Liver (tissue), 9 donors: Measurements from ENCODE around the gene PSMB7. TPM values are rescaled to one million over a fixed set of nuclear protein-coding genes. Genes with fewer than 3 reads are reported as not detected.
A peak's percentile ranks its signal among the peaks of the same experiment; 100 is the strongest.

Experiments used
- DNase-seq: peaks from one replicate; pipeline ENCODE4 v3.0.0-alpha.2; 2017; ENCODE audit warnings: low spot score
- H3K27ac ChIP-seq, 2 donors: one replicate each; pipeline ENCODE4 v1.7.0; 2013; ENCODE audit warnings: inconsistent platforms in 2 of 2, low read length in 2 of 2, control low read depth in 1 of 2, low read depth in 1 of 2, mild to moderate bottlenecking in 1 of 2
- H3K27me3 ChIP-seq, 4 donors: one replicate each; pipeline versions ENCODE4 v1.6.1 to v1.7.0; 2013; ENCODE audit warnings: low read length in 3 of 4, inconsistent platforms in 1 of 4, mild to moderate bottlenecking in 1 of 4, moderate library complexity in 1 of 4; ENCODE audit not compliant: control insufficient read depth in 4 of 4, insufficient read depth in 4 of 4
- H3K36me3 ChIP-seq, 4 donors: one replicate each; pipeline versions ENCODE4 v1.6.1 to v1.7.0; 2013; ENCODE audit warnings: low read length in 3 of 4, mild to moderate bottlenecking in 3 of 4, low read depth in 1 of 4, moderate library complexity in 1 of 4; ENCODE audit not compliant: control insufficient read depth in 4 of 4, insufficient read depth in 3 of 4
- H3K4me1 ChIP-seq, 4 donors: one replicate each; pipeline versions ENCODE4 v1.6.1 to v1.7.0; 2013; ENCODE audit warnings: low read length in 3 of 4, mild to moderate bottlenecking in 3 of 4, moderate library complexity in 1 of 4; ENCODE audit not compliant: control insufficient read depth in 4 of 4, insufficient read depth in 4 of 4
- H3K4me3 ChIP-seq, 3 donors: one replicate each; pipeline versions ENCODE4 v1.6.1 to v1.7.0; 2013; ENCODE audit warnings: low read length in 3 of 3, control low read depth in 1 of 3, low read depth in 1 of 3, mild to moderate bottlenecking in 1 of 3
- H3K9ac ChIP-seq, 2 donors: one replicate each; pipeline ENCODE4 v1.7.0; 2013; ENCODE audit warnings: low read length in 2 of 2, mild to moderate bottlenecking in 2 of 2, moderate library complexity in 2 of 2, control low read depth in 1 of 2, low read depth in 1 of 2
- H3K9me3 ChIP-seq, 4 donors: one replicate each; pipeline versions ENCODE4 v1.6.1 to v1.7.0; 2013; ENCODE audit warnings: low read length in 3 of 4; ENCODE audit not compliant: control insufficient read depth in 4 of 4
- EGR1 ChIP-seq, 2 donors: IDR thresholded peaks; 2 replicates each; pipeline ENCODE4 v1.6.1; 2016 to 2018; ENCODE audit warnings: antibody characterized with exemption in 2 of 2, low read depth in 2 of 2
- FOXA1 ChIP-seq: IDR thresholded peaks from 2 replicates; pipeline ENCODE4 v1.6.1; 2016; ENCODE audit warnings: antibody characterized with exemption
- GABPA ChIP-seq, 2 donors: IDR thresholded peaks in 1 of 2; conservative IDR thresholded peaks in 1 of 2; 2 replicates each; pipeline ENCODE4 v1.6.1; 2016; ENCODE audit warnings: antibody characterized with exemption in 2 of 2, mild to moderate bottlenecking in 1 of 2, moderate library complexity in 1 of 2
- HNF4A ChIP-seq, 2 donors: conservative IDR thresholded peaks; 2 replicates each; pipeline ENCODE4 v1.6.1; 2016; ENCODE audit warnings: antibody characterized with exemption in 2 of 2, mild to moderate bottlenecking in 2 of 2
- HNF4G ChIP-seq: IDR thresholded peaks from 2 replicates; pipeline ENCODE4 v1.6.1; 2016; ENCODE audit warnings: antibody characterized with exemption
- NR2F2 ChIP-seq: IDR thresholded peaks from 2 replicates; pipeline ENCODE4 v1.6.1; 2016; ENCODE audit warnings: antibody characterized with exemption
- RAD21 ChIP-seq, 2 donors: IDR thresholded peaks; 2 replicates each; pipeline ENCODE4 v1.6.1; 2016; ENCODE audit warnings: antibody characterized with exemption in 2 of 2, mild to moderate bottlenecking in 2 of 2
- RXRA ChIP-seq, 2 donors: IDR thresholded peaks; 2 replicates each; pipeline ENCODE4 v1.6.1; 2017 to 2018; ENCODE audit warnings: antibody characterized with exemption in 2 of 2, mild to moderate bottlenecking in 1 of 2
- TAF1 ChIP-seq: conservative IDR thresholded peaks from 2 replicates; pipeline ENCODE4 v1.6.1; 2016; ENCODE audit warnings: antibody characterized with exemption, mild to moderate bottlenecking
- YY1 ChIP-seq: IDR thresholded peaks from 2 replicates; pipeline ENCODE4 v1.6.1; 2016; ENCODE audit warnings: antibody characterized with exemption, mild to moderate bottlenecking
- WGBS: extraction: QIAGEN DNeasy Blood & Tissue Kit; methylation state at CpG from one replicate; pipeline ENCODE4 v1.1.7; 2013; 5-methylcytosine and 5-hydroxymethylcytosine counted together
- polyA plus RNA-seq, 2 donors: library from polyadenylated mRNA; stranded (reverse) in 1 of 2; unstranded in 1 of 2; fragments of 200-250 nt in 1 of 2; fragments of >200 nt in 1 of 2; fragmentation: Nextera tagmentation in 1 of 2; extraction: Ambion mirVana in 1 of 2; gene quantifications; one replicate each; pipeline versions ENCODE4 v1.2.1 to v1.2.3, GENCODE V29; 2013 to 2015
- total RNA-seq, 2 donors: library from RNA; depleted of rRNA; stranded (reverse); fragments of >200 nt; gene quantifications; one replicate each; pipeline ENCODE4 v1.2.3, GENCODE V29; 2014
- TF ChIP-seq, protein P1 (sequence below): IDR thresholded peaks from 2 replicates; pipeline ENCODE4 v1.6.1; 2016; ENCODE audit warnings: antibody characterized with exemption, mild to moderate bottlenecking
- TF ChIP-seq, protein P2 (sequence below): IDR thresholded peaks from 2 replicates; pipeline ENCODE4 v1.6.1; 2016; ENCODE audit warnings: antibody characterized with exemption
- TF ChIP-seq, protein P3 (sequence below): IDR thresholded peaks from 2 replicates; pipeline ENCODE4 v1.6.1; 2016; ENCODE audit warnings: antibody characterized with exemption
- TF ChIP-seq, protein P4 (sequence below): IDR thresholded peaks from 2 replicates; pipeline ENCODE4 v1.6.1; 2016; ENCODE audit warnings: antibody characterized with exemption
- donor health status: healthy.
- donor health status: healthy.
- donor health status: healthy.
- donor health status: healthy.
- donor health status: healthy.

PSMB7 gene
- total and polyA plus RNA-seq, 4 donors = 90.9 to 183 (median 134) TPM

DNA sequence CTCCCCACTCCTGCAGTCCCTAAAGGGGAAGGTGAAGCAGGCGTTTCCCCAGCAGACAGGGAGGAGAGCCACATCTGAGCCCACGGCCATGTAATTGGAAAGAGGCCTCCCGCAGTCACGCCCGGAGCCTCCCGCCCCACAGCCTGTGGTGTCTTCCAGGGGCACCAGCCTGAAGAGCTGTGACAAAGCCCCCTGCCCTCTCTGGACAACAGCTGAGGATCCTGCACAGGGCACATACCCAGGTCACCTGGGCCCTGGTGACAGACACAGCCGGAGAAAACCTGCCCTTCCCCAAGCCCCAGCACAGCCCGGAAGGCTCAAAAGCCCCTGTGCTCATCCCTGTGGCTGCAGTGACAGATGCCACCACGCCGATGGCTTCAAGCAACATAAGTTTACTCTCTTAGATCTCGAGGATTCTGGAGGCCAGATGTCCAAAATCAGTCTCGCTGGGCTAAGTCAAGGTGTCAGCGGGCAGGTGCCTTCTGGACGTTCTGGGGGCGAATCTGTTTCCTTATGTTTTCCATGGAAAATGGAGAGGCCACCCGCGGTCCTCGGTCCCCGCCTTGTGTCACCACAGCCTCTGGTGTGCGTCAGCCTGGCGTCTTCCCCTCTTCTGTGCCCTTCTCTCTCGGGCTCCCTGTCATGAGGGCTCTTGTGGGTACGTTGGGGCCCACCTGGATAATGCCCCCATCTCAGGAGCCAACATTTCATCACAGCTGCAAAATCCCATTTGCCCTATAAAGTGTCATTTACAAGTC lies 71.5 kb downstream of the PSMB7 start (continued):
- TF ChIP-seq, protein P1, sequence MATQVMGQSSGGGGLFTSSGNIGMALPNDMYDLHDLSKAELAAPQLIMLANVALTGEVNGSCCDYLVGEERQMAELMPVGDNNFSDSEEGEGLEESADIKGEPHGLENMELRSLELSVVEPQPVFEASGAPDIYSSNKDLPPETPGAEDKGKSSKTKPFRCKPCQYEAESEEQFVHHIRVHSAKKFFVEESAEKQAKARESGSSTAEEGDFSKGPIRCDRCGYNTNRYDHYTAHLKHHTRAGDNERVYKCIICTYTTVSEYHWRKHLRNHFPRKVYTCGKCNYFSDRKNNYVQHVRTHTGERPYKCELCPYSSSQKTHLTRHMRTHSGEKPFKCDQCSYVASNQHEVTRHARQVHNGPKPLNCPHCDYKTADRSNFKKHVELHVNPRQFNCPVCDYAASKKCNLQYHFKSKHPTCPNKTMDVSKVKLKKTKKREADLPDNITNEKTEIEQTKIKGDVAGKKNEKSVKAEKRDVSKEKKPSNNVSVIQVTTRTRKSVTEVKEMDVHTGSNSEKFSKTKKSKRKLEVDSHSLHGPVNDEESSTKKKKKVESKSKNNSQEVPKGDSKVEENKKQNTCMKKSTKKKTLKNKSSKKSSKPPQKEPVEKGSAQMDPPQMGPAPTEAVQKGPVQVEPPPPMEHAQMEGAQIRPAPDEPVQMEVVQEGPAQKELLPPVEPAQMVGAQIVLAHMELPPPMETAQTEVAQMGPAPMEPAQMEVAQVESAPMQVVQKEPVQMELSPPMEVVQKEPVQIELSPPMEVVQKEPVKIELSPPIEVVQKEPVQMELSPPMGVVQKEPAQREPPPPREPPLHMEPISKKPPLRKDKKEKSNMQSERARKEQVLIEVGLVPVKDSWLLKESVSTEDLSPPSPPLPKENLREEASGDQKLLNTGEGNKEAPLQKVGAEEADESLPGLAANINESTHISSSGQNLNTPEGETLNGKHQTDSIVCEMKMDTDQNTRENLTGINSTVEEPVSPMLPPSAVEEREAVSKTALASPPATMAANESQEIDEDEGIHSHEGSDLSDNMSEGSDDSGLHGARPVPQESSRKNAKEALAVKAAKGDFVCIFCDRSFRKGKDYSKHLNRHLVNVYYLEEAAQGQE = no peak
- TF ChIP-seq RAD21 (IDR thresholded peaks at IDR 0.05) (no peak), EGR1 (IDR thresholded peaks at IDR 0.05; ENCODE audit: low read depth in 2 of 2) (no peak), RXRA (IDR thresholded peaks at IDR 0.05) (no peak)
- TF ChIP-seq, protein P2, sequence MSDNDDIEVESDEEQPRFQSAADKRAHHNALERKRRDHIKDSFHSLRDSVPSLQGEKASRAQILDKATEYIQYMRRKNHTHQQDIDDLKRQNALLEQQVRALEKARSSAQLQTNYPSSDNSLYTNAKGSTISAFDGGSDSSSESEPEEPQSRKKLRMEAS = no peak

- Histone ChIP-seq H3K9ac (no peak overlapping the region), H3K9me3 (no peaks in the 10 kb centered on the region), H3K4me3 (no peak overlapping the region), H3K27ac (peak overlapping the region in 1 of 2 donors; percentile 10), H3K4me1 (no peaks in the 10 kb centered on the region), H3K36me3 (peaks cover 4 to 65% (median 20%) of the 10 kb centered on the region in 4 donors), H3K27me3 (no peaks in the 10 kb centered on the region)
- no peak for DNase-seq
- 82% methylated on average over 26 of the region's 26 CpGs for WGBS
- TF ChIP-seq HNF4G = no peak
- TF ChIP-seq, protein P2 = no peak
- no peak for TF ChIP-seq RXRA (IDR thresholded peaks at IDR 0.05)
- TF ChIP-seq FOXA1 = no peak
- no peak for TF ChIP-seq TAF1
- TF ChIP-seq, protein P3, sequence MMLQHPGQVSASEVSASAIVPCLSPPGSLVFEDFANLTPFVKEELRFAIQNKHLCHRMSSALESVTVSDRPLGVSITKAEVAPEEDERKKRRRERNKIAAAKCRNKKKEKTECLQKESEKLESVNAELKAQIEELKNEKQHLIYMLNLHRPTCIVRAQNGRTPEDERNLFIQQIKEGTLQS = no peak
- TF ChIP-seq, protein P4, sequence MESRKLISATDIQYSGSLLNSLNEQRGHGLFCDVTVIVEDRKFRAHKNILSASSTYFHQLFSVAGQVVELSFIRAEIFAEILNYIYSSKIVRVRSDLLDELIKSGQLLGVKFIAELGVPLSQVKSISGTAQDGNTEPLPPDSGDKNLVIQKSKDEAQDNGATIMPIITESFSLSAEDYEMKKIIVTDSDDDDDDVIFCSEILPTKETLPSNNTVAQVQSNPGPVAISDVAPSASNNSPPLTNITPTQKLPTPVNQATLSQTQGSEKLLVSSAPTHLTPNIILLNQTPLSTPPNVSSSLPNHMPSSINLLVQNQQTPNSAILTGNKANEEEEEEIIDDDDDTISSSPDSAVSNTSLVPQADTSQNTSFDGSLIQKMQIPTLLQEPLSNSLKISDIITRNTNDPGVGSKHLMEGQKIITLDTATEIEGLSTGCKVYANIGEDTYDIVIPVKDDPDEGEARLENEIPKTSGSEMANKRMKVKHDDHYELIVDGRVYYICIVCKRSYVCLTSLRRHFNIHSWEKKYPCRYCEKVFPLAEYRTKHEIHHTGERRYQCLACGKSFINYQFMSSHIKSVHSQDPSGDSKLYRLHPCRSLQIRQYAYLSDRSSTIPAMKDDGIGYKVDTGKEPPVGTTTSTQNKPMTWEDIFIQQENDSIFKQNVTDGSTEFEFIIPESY = no peak
- TF ChIP-seq HNF4A (conservative IDR thresholded peaks at IDR 0.05) = no peak
- no peak for TF ChIP-seq GABPA (IDR thresholded peaks at IDR 0.05 in 1 of 2, conservative IDR thresholded peaks at IDR 0.05 in 1 of 2)
- no peak for TF ChIP-seq RAD21 (IDR thresholded peaks at IDR 0.05)
- TF ChIP-seq YY1 = no peak
- TF ChIP-seq NR2F2 = no peak
Measured at GRCh38 chr9:124342776-124343485, 72.3 kb downstream of the PSMB7 start.
